22Rv1 (cell line): Measurements from ENCODE around the gene AP4E1.
"Not testable (repeated sequence)": the region's sequence is repeated elsewhere in the genome, so short reads cannot be mapped to it uniquely, and the experiment has no call there.

ENCODE experiments used
- H3K27ac ChIP-seq: fragments of 450-650 bp; 2 replicates; pipeline ENCODE4 v1.5.1; 2017
- ZFX ChIP-seq: fragments of 450-650 bp; IDR thresholded peaks from 2 replicates; pipeline ENCODE4 v1.6.1; 2017; ENCODE audit warnings: antibody characterized with exemption, borderline replicate concordance
- TF ChIP-seq, protein P1 (sequence below): fragments of 450-650 bp; IDR thresholded peaks from 2 replicates; pipeline ENCODE4 v1.5.1; 2017; ENCODE audit warnings: mild to moderate bottlenecking

AP4E1 gene

DNA sequence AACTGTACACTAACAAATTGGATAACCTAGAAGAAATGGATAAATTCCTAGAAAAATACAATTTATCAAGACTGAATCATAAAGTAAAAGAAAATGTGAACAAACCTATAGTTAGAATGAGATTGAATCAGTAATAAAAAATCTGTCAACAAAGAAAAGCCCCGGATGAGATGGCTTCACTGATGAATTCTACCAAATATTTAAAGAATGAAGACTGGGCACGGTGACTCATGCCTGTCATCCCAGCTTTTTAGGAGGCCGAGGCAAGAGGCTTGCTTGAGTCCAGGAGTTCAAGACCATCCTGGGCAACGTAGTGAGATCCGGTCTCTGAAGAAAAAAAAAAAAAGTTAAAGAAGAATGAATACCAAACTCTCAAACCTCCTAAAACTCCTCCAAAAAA lies 17.7 kb upstream of the AP4E1 start:
- TF ChIP-seq, protein P1, sequence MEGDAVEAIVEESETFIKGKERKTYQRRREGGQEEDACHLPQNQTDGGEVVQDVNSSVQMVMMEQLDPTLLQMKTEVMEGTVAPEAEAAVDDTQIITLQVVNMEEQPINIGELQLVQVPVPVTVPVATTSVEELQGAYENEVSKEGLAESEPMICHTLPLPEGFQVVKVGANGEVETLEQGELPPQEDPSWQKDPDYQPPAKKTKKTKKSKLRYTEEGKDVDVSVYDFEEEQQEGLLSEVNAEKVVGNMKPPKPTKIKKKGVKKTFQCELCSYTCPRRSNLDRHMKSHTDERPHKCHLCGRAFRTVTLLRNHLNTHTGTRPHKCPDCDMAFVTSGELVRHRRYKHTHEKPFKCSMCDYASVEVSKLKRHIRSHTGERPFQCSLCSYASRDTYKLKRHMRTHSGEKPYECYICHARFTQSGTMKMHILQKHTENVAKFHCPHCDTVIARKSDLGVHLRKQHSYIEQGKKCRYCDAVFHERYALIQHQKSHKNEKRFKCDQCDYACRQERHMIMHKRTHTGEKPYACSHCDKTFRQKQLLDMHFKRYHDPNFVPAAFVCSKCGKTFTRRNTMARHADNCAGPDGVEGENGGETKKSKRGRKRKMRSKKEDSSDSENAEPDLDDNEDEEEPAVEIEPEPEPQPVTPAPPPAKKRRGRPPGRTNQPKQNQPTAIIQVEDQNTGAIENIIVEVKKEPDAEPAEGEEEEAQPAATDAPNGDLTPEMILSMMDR, result no peak
- TF ChIP-seq ZFX, result no peak

DNA sequence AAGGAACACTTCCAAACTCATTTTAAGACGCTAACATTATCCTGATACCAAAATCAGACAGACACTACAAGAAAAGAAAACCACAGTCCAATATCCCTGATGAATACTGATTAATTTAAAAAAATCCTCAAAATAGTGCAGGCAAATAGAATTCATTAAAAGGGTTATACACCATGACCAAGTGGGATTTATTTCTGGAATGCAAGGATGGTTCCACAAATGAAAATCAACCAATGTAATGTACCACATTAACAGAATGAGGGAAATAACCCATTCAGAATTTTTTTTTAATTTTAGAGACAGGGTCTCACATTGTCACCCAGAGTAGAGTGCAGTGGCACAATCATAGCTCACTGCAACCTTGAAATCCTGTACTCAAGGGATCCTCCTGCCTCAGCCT lies 17.3 kb upstream of the AP4E1 start:
- no peak overlapping the region for H3K27ac ChIP-seq
- TF ChIP-seq, protein P1, result no peak
- no peak for TF ChIP-seq ZFX

More for the DNA sequence above, 17.7 kb upstream of the AP4E1 start:
- no peak overlapping the region for H3K27ac ChIP-seq

DNA sequence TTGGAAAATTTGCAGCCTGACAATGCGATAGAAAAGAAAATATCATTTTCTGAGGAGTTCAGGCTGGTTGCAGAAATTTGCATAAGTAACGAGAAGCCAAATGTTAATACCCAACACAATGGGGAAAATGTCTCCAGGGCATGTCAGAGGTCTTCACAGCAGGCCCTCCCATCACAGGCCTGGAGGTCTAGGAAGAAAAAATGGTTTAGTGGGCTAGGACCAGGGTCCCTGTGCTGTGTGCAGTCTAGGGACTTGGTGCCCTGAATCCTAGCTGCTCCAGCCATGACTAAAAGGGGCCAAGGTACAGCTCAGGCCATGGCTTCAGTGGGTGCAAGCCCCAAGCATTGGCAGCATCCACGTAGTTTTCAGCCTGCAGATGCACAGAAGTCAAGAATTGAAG lies 14.5 kb upstream of the AP4E1 start:
- H3K27ac ChIP-seq, result no peak overlapping the region
- no peak for TF ChIP-seq ZFX
- TF ChIP-seq, protein P1, result no peak

DNA sequence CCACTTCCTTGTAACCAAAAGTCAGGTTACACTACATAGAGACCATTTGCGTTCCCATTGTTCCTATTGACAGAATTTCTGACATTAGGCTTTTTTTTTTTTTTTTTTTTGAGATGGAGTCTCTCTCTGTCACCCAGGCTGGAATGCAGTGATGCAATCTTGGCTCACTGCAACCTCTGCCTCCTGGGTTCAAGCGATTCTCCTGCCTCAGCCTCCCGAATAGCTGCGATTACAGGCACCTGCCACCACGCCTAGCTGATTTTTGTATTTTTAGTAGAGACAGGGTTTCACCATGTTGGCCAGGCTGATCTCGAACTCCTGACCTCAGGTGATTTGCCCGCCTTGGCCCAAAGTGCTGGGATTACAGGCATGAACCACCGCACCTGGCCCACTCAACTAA lies 7.1 kb upstream of the AP4E1 start:
- not testable (repeated sequence) for H3K27ac ChIP-seq

DNA sequence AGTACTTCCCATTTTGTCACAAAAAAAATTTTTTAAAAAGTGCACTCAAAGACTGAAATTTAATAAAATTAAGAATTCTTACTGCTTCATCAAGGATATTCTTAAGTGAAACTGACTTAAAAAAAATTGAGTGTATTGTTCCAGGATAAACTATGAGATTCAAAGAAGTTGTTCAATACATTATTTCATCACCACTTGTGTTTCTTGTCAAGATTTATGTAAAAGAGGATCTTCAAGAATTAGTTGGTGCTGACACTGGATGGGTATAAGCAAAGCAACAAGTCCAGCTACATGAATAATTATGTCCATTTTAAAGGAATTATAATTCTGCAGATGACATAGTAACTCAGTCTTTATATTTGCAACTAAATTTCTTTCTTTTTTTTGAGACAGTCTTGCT lies 4.3 kb upstream of the AP4E1 start:
- H3K27ac ChIP-seq, result no peak overlapping the region
- TF ChIP-seq, protein P1, result no peak
- TF ChIP-seq ZFX, result no peak

DNA sequence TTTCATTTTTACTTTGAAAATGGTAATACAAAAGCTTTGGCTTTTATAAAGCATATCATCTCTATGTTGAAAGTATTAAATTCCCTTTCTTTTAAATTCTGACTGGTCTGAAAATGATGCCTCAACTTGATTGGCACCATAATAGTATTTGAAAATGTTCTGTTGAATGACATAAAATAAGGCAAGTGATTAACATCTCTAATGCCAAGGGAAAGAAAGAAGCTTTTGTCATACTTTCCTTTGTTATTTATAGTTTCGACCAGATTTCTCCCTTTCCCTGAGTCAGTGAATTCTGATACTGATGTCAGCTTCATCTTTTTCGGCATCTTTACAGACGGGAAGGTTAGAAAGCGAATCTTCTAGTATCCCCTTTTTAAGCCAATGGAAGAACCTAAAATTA lies 3.4 kb upstream of the AP4E1 start:
- no peak overlapping the region for H3K27ac ChIP-seq
- no peak for TF ChIP-seq ZFX
- TF ChIP-seq, protein P1, result no peak

DNA sequence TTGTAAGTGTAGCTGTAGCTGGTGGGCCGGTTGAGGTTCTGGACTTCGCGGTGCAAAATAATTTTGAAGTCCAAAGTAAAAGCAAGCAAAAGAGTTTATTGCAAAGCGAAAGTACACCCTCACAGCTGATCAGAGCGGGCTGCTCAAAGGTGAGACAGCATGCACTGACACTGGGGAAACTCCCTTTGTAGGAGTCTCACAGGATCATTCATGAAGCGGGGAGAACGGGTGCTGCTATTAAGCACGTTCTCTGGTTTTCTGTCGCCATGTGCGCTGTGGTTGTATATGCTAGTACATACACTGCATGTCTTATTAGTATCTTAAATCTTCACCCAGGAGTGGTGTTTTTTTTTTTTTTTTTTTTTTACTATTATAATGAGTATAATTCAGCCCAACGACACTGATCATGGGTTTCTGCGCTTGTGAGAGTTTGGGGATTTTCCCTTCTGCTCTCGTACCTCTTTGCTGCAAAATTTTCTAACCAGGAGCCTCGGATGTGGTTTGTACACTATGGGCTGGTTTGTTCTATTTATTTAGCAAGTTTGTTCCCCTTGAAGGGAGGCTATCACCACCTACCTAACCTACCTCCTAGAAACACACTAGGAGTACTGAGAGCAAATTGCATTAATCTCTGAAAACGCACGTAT lies 1.4 kb upstream of the AP4E1 start:
- TF ChIP-seq ZFX, result no peak
- TF ChIP-seq, protein P1, result no peak
- H3K27ac ChIP-seq, result no peak overlapping the region

DNA sequence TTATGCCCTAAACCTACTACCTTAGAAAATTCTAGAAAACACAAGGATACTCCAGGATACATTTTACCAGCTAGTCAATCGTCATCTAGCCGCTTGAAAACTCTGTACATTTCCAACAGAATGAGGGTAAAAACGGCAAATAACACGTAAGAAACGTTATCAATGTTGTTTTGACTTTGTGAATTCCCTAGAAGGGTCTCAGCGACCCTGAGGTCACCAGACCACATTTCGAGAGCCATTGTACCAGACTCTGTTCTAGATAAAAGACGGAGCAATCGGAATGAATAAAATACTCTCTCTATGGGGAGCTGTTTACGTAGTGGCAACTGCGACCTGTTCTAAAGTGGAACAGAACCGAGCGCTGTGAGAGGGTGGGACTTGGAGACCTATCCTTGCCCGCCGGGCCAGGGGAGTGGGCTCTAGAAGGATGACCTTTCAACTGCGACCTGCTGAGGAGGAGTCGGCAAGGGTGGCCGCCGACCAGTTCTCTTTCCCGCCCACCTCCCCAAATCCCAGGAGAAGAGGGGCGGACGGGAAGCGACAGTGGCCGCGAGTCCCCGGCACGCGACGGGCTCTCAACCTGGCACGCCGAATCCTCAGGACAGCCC lies 778 bp upstream of the AP4E1 start:
- TF ChIP-seq ZFX, result no peak
- TF ChIP-seq, protein P1, result no peak
- H3K27ac ChIP-seq, result peak overlapping the region; percentile 74
